Ectodermal cell (in vitro differentiated cells): ENCODE data around the gene SNCAIP.

Source experiments
- H3K27ac ChIP-seq: 2 replicates; pipeline ENCODE4 v1.7.0; 2013; ENCODE audit warnings: mild to moderate bottlenecking, low read depth, low read length; ENCODE audit not compliant: insufficient read depth, poor library complexity, severe bottlenecking
- H3K27me3 ChIP-seq: 2 replicates; pipeline ENCODE4 v1.7.0; 2013; ENCODE audit warnings: mild to moderate bottlenecking, low read length; ENCODE audit not compliant: insufficient read depth, control insufficient read depth, poor library complexity, severe bottlenecking
- H3K36me3 ChIP-seq: one replicate; pipeline ENCODE4 v1.7.0; 2013; ENCODE audit warnings: low read length; ENCODE audit not compliant: control insufficient read depth, insufficient read depth
- H3K4me1 ChIP-seq: one replicate; pipeline ENCODE4 v1.7.0; 2013; ENCODE audit warnings: low read length; ENCODE audit not compliant: control insufficient read depth, insufficient read depth
- H3K4me3 ChIP-seq: 2 replicates; pipeline ENCODE4 v1.7.0; 2013; ENCODE audit warnings: low read depth, low read length, control low read depth; ENCODE audit not compliant: insufficient read depth
- H3K9me3 ChIP-seq: 2 replicates; pipeline ENCODE4 v1.7.0; 2013; ENCODE audit warnings: mild to moderate bottlenecking, low read length, moderate library complexity; ENCODE audit not compliant: control insufficient read depth
- WGBS, 2 experiments: methylation state at CpG; one replicate each; pipeline ENCODE4 v1.1.7; 2013; ENCODE audit warnings: missing lambda C conversion rate in 2 of 2; 5-methylcytosine and 5-hydroxymethylcytosine counted together

The SNCAIP gene

GRCh38 chr5:122405751-122406150 lies 93.7 kb downstream of the SNCAIP start:
- H3K36me3 ChIP-seq, result no peaks in the 10 kb centered on the region
- no peaks in the 10 kb centered on the region for H3K9me3 ChIP-seq
- 96 to 98% methylated on average over 3 of the region's 3 CpGs for WGBS, 2 experiments
- no peak overlapping the region for H3K27ac ChIP-seq
- no peaks in the 10 kb centered on the region for H3K4me1 ChIP-seq
- no peak overlapping the region for H3K4me3 ChIP-seq
- no peaks in the 10 kb centered on the region for H3K27me3 ChIP-seq

- 94 to 95% methylated on average over 5 of the region's 5 CpGs for WGBS, 2 experiments
- no peaks in the 10 kb centered on the region for H3K9me3 ChIP-seq
- no peak overlapping the region for H3K4me3 ChIP-seq
- no peak overlapping the region for H3K27ac ChIP-seq
- no peaks in the 10 kb centered on the region for H3K4me1 ChIP-seq
- no peaks in the 10 kb centered on the region for H3K36me3 ChIP-seq
- H3K27me3 ChIP-seq, result no peaks in the 10 kb centered on the region
Measured at GRCh38 chr5:122406181-122406580, 94.1 kb downstream of the SNCAIP start.

DNA sequence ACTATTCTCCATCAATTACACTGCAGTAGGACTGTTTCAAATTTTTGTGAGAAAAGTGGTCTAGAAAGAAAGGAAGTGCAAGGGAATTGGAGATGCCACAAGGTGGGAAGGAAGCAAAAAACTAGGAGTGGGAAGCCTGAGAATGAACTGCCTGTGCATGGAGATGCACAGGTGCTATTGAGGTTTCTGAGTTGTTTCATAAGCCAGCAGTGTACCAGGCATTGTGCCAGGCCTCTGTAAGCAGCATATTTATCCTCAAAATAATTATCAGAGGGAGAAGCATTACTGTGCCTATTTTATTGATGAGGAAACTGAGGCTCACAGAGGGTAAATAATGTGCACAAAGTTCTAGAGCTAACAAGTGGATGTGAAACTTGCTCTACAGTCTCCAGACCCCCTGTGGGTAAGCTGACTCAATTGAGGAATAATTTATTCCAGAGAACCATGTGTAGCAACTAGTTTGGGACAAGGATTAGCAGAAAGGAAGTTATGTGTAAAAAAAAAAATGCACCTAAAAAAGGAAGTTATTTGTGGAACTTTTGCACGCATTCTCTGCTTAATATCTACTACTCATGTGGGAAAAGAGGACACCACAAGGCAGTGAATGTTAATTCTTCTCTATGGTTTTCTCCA lies 96.7 kb downstream of the SNCAIP start:
- Histone ChIP-seq H3K4me3 (no peak overlapping the region), H3K27me3 (no peaks in the 10 kb centered on the region), H3K36me3 (no peaks in the 10 kb centered on the region), H3K4me1 (no peaks in the 10 kb centered on the region), H3K27ac (no peak overlapping the region), H3K9me3 (no peaks in the 10 kb centered on the region)
- 83 to 100% methylated on average over 1 of the region's 1 CpG for WGBS, 2 experiments

DNA sequence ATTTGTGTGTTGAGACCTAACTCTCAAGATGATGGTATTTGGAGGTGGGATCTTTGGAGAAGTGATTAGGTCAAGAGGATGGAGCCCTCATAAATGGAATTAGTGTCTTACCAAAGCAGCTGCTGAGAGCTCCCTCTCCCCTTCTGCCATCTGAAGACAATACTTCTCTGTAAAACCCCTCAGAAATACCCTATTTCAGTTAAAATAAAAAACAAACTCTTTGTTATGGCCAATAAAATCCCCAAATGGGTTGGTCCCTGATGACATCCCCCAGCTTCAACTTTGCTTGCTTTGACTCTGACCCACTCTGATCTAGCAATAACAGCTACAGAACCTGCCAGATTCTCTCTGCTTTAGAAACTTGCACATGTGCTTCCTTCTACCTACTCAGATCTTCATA lies 100.9 kb downstream of the SNCAIP start:
- H3K4me3 ChIP-seq, result no peak overlapping the region
- no peaks in the 10 kb centered on the region for H3K27me3 ChIP-seq
- H3K27ac ChIP-seq, result no peak overlapping the region
- H3K4me1 ChIP-seq, result no peaks in the 10 kb centered on the region
- no peaks in the 10 kb centered on the region for H3K36me3 ChIP-seq
- H3K9me3 ChIP-seq, result no peaks in the 10 kb centered on the region

DNA sequence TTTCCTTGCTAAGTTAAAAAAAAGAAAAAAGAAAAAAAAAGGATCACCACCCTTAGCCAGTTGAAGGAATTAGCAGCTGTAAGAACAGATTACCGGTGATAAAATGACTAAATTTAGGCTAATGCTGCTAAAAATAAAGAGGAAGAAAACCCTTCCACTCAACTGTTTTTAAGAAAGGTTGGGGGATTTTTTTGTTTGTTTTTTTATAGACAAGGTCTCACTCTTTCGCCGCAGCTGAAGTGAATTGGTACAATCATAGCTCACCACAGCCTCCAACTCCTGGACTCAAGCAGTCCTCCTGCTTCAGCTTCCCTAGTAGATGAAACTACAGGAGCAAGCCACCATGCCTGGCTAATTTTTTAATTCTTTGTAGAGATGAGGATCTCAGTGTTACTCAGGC lies 101.7 kb downstream of the SNCAIP start:
- WGBS, 2 experiments, result 92 to 93% methylated on average over 2 to 3 of the region's 3 CpGs
- Histone ChIP-seq H3K27ac (no peak overlapping the region), H3K9me3 (no peaks in the 10 kb centered on the region), H3K36me3 (no peaks in the 10 kb centered on the region), H3K27me3 (no peaks in the 10 kb centered on the region), H3K4me3 (no peak overlapping the region), H3K4me1 (no peaks in the 10 kb centered on the region)

- Histone ChIP-seq H3K9me3 (no peaks in the 10 kb centered on the region), H3K4me1 (no peaks in the 10 kb centered on the region), H3K27me3 (no peaks in the 10 kb centered on the region), H3K36me3 (no peaks in the 10 kb centered on the region), H3K4me3 (no peak overlapping the region), H3K27ac (no peak overlapping the region)
- WGBS, 2 experiments, result 39 to 41% methylated on average over 7 of the region's 7 CpGs
Measured at GRCh38 chr5:122415030-122415800, 103.2 kb downstream of the SNCAIP start.

GRCh38 chr5:122415801-122416120 lies 103.7 kb downstream of the SNCAIP start:
- Histone ChIP-seq H3K4me1 (no peaks in the 10 kb centered on the region), H3K27me3 (no peaks in the 10 kb centered on the region), H3K27ac (no peak overlapping the region), H3K36me3 (no peaks in the 10 kb centered on the region), H3K4me3 (no peak overlapping the region), H3K9me3 (no peaks in the 10 kb centered on the region)
- WGBS, 2 experiments, result 85 to 90% methylated on average over 5 of the region's 5 CpGs

GRCh38 chr5:122419142-122419894 lies 107.3 kb downstream of the SNCAIP start:
- Histone ChIP-seq H3K9me3 (no peaks in the 10 kb centered on the region), H3K27me3 (no peaks in the 10 kb centered on the region), H3K27ac (no peak overlapping the region), H3K4me1 (no peaks in the 10 kb centered on the region), H3K4me3 (no peak overlapping the region), H3K36me3 (no peaks in the 10 kb centered on the region)
- 82 to 91% methylated on average over 2 of the region's 3 CpGs for WGBS, 2 experiments

- Histone ChIP-seq H3K4me1 (no peaks in the 10 kb centered on the region), H3K27me3 (no peaks in the 10 kb centered on the region), H3K36me3 (no peaks in the 10 kb centered on the region), H3K4me3 (no peak overlapping the region), H3K27ac (no peak overlapping the region), H3K9me3 (no peaks in the 10 kb centered on the region)
- 91 to 95% methylated on average over 4 of the region's 6 CpGs for WGBS, 2 experiments
Measured at GRCh38 chr5:122420091-122420490, 108.1 kb downstream of the SNCAIP start.

DNA sequence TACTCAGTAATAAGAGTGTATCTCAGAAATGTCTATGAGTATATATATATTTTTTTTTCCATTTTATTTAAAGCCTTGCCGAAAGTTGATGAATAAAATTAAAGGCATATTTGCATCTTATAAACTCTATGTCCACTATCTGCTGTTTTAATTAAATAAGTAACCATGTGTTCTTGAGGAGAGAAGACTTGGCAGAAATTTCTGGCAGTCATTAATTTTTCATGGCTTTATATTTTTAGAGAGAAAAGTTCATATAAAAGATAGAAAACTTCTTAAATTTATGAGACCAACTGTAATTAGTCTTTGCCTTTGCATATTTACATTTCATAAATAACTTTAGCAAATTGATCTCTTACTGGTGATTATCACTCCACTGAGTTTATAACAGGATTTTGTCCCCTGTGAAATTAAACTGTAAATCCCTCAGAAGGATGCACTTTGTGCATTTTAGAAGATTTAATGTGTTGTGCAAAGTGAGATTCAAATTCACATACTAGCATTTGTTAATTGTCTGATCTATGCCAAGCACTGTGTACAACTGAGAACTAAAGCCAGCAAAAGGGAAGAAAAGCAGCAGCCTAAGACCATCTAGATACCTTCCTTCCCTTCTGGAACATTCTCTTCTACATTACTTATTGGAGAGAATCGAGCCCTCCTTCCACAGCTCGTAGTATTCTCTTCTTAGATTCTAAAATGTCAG lies 108.7 kb downstream of the SNCAIP start:
- Histone ChIP-seq H3K27ac (no peak overlapping the region), H3K27me3 (no peaks in the 10 kb centered on the region), H3K4me3 (no peak overlapping the region), H3K9me3 (no peaks in the 10 kb centered on the region), H3K36me3 (no peaks in the 10 kb centered on the region), H3K4me1 (no peaks in the 10 kb centered on the region)
- WGBS, 2 experiments, result 91 to 92% methylated on average over 2 of the region's 3 CpGs
